HG03135 (cell line): ENCODE data around the gene ADGRB3.

ENCODE experiments used
- ATAC-seq: cut with Tn5 transposase; IDR thresholded peaks from one replicate; pipeline ENCODE4 v1.9.1; 2021; ENCODE audit warnings: mild to moderate bottlenecking, moderate library complexity; ENCODE audit not compliant: unreplicated experiment

ADGRB3 gene

GRCh38 chr6:69294407-69294806 lies 659.3 kb downstream of the ADGRB3 start:
- ATAC-seq = no peak

- no peak for ATAC-seq
Observed at GRCh38 chr6:69294862-69295261, 659.8 kb downstream of the ADGRB3 start.

GRCh38 chr6:69303382-69303781 lies 668.3 kb downstream of the ADGRB3 start:
- ATAC-seq = no peak

- ATAC-seq = no peak
Observed at GRCh38 chr6:69305456-69305855, 670.4 kb downstream of the ADGRB3 start.

GRCh38 chr6:69308584-69308983 lies 673.5 kb downstream of the ADGRB3 start:
- no peak for ATAC-seq

- ATAC-seq = no peak
Observed at GRCh38 chr6:69311888-69312287, 676.8 kb downstream of the ADGRB3 start.

- ATAC-seq = no peak
Observed at GRCh38 chr6:69314001-69314400, 678.9 kb downstream of the ADGRB3 start.

- ATAC-seq = no peak
Observed at GRCh38 chr6:69314531-69314930, 679.4 kb downstream of the ADGRB3 start.

GRCh38 chr6:69331886-69332285 lies 696.8 kb downstream of the ADGRB3 start:
- no peak for ATAC-seq

GRCh38 chr6:69337311-69337710 lies 702.2 kb downstream of the ADGRB3 start:
- no peak for ATAC-seq

- no peak for ATAC-seq
Observed at GRCh38 chr6:69338431-69339162, 703.5 kb downstream of the ADGRB3 start.

GRCh38 chr6:69339163-69339550 lies 704.1 kb downstream of the ADGRB3 start:
- ATAC-seq = no peak

- ATAC-seq = no peak
Observed at GRCh38 chr6:69340196-69340595, 705.1 kb downstream of the ADGRB3 start.

- no peak for ATAC-seq
Observed at GRCh38 chr6:69343851-69344250, 708.8 kb downstream of the ADGRB3 start.

GRCh38 chr6:69349771-69350170 lies 714.7 kb downstream of the ADGRB3 start:
- ATAC-seq = no peak

GRCh38 chr6:69362209-69362608 lies 727.1 kb downstream of the ADGRB3 start:
- ATAC-seq = no peak

GRCh38 chr6:69366831-69367230 lies 731.7 kb downstream of the ADGRB3 start:
- ATAC-seq = no peak

GRCh38 chr6:69368613-69369012 lies 733.5 kb downstream of the ADGRB3 start:
- no peak for ATAC-seq

GRCh38 chr6:69370763-69371162 lies 735.7 kb downstream of the ADGRB3 start:
- no peak for ATAC-seq

- no peak for ATAC-seq
Observed at GRCh38 chr6:69378326-69378725, 743.2 kb downstream of the ADGRB3 start.

GRCh38 chr6:69379518-69379917 lies 744.4 kb downstream of the ADGRB3 start:
- ATAC-seq = no peak

GRCh38 chr6:69383627-69384026 lies 748.5 kb downstream of the ADGRB3 start:
- ATAC-seq = no peak

- no peak for ATAC-seq
Observed at GRCh38 chr6:69386426-69386825, 751.3 kb downstream of the ADGRB3 start.
